T-helper 2 cell treated with Interferon-gamma antibody and Interleukin-4, amounts not matched to agents 5 μg/mL and 100 μg/mL, for 36 hours (primary cell): Measurements from ENCODE around the gene ARL15.

ENCODE experiments used
- DNase-seq: peaks from one replicate; pipeline ENCODE4 v3.0.0; 2021; ENCODE audit warnings: low spot score
- H3K27ac Mint-ChIP-seq: one replicate; pipeline ENCODE4 v1.8.0; 2021; ENCODE audit warnings: mild to moderate bottlenecking, mixed read lengths
- H3K27me3 Mint-ChIP-seq: one replicate; pipeline ENCODE4 v1.8.0; 2021; ENCODE audit warnings: low read depth, mixed read lengths
- H3K36me3 Mint-ChIP-seq: one replicate; pipeline ENCODE4 v1.8.0; 2021; ENCODE audit warnings: low read depth, mixed read lengths
- H3K4me1 Mint-ChIP-seq: one replicate; pipeline ENCODE4 v1.8.0; 2021; ENCODE audit warnings: low read depth, mixed read lengths
- H3K4me3 Mint-ChIP-seq: one replicate; pipeline ENCODE4 v1.8.0; 2022; ENCODE audit warnings: mild to moderate bottlenecking, moderate library complexity, mixed read lengths
- H3K9me3 Mint-ChIP-seq: one replicate; pipeline ENCODE4 v1.8.0; 2021; ENCODE audit warnings: mixed read lengths

The ARL15 gene

DNA sequence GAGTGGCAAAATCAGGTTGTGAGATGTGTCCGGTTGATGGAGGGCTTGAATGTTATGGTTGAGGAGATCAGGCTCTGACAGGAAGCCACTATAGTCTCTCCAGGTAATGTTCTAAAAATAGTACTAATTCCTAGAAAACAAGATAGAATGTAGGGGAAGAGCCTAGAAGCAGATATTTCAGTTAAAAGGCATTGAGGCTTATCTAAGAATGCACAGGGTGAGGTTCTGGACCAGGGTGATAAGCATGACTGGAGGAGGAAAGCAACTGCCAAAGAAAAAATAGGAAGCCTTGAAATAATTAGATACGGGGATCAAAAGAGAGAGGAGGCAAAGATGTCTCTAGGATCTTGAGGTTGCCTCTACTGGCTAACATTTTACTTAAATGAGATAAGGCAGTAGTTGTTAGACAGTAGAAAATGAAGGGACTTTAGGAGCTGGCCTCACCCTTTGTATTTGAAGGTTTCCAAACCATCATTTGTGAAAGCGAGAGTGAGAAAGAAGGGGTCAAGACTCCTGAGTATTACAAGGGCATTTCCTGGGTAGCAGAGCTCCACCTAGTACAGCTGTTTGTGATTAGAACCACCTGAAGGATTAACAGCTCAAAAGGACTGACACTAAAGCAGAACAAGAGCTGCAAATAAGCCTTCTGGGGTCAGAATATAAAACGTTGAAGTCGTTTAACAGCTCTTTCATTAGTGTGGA is 15.4 kb upstream of the ARL15 start:
- H3K27me3 Mint-ChIP-seq: peaks cover 13% of the 10 kb centered on the region
- H3K4me3 Mint-ChIP-seq: no peak overlapping the region
- no peak overlapping the region for H3K27ac Mint-ChIP-seq
- no peak for DNase-seq
- H3K4me1 Mint-ChIP-seq: peaks cover 8% of the 10 kb centered on the region
- H3K9me3 Mint-ChIP-seq: no peaks in the 10 kb centered on the region
- no peaks in the 10 kb centered on the region for H3K36me3 Mint-ChIP-seq

DNA sequence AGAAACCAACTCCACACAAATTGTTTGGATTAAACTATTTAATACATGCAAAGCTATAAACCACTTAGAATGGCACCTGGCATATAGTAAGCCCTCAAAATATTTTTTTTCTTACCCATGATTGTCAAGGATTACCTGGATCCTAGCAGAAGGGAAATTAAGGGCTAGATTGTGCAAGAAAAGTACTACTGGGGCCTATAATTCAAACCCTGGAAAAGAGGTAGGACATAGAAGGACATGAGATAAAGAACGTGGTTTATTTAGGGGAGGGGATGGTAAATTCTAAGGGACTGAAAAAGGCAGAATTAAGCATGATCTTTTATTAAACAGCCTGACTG is 14.9 kb upstream of the ARL15 start:
- Mint-ChIP-seq H3K4me3 (no peak overlapping the region), H3K9me3 (no peaks in the 10 kb centered on the region), H3K27ac (no peak overlapping the region), H3K36me3 (no peaks in the 10 kb centered on the region), H3K27me3 (peaks cover 15% of the 10 kb centered on the region), H3K4me1 (peaks cover 8% of the 10 kb centered on the region)
- DNase-seq: no peak

DNA sequence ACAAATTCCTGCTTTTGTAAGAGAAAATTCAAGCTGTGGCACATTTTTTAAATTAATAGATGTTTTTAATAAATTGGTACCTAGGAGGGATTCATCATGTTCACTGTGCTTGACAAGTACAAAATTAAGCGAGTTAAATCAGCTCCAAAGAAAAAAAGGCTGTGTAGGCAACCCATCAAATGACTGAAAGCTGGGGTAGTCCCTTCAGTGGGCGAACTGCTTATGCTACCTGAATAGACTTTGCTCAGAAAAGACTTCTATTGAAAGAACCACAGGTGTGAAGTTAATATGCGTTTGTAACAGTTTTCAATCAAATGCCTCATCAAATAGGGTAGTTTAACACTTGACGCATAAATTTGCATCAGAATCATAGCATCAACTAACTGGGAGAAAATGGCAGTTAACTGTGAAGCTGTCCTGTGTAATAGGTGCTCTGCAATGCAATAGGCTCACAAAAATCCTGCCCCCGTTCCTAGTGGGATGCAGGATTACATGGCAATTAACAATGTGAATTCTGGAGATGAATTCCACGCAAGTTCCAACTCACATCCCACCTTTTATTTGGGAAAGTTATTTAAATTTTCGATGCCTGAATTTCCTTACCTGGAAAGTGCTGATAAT is 14.4 kb upstream of the ARL15 start:
- peaks cover 20% of the 10 kb centered on the region for H3K27me3 Mint-ChIP-seq

DNA sequence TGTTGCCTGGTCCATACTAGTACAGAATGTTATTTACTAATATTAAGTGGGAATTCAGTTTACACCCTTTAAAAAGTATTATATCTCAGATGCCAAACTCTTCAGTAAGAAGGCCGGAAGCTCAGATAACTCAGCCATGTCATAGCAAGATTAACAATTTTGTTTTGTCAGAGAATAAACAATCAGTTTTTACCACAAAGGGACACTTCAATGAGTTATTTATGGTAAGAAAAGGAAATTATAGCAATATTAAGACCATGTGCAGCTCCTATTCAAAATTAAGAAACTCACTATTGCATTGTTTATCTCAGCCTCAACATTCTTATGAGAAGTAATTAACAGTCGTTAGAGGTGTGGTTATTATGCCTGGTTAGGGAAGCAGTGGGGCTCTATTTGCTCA is 13.1 kb upstream of the ARL15 start:
- H3K27ac Mint-ChIP-seq: no peak overlapping the region
- H3K9me3 Mint-ChIP-seq: no peaks in the 10 kb centered on the region
- H3K27me3 Mint-ChIP-seq: peaks cover 28% of the 10 kb centered on the region
- DNase-seq: no peak
- peaks cover 8% of the 10 kb centered on the region for H3K4me1 Mint-ChIP-seq
- no peaks in the 10 kb centered on the region for H3K36me3 Mint-ChIP-seq
- no peak overlapping the region for H3K4me3 Mint-ChIP-seq

More for the DNA sequence above, 14.4 kb upstream of the ARL15 start:
- H3K27ac Mint-ChIP-seq: no peak overlapping the region
- no peaks in the 10 kb centered on the region for H3K9me3 Mint-ChIP-seq
- H3K36me3 Mint-ChIP-seq: no peaks in the 10 kb centered on the region
- no peak for DNase-seq
- no peak overlapping the region for H3K4me3 Mint-ChIP-seq
- H3K4me1 Mint-ChIP-seq: peaks cover 8% of the 10 kb centered on the region

DNA sequence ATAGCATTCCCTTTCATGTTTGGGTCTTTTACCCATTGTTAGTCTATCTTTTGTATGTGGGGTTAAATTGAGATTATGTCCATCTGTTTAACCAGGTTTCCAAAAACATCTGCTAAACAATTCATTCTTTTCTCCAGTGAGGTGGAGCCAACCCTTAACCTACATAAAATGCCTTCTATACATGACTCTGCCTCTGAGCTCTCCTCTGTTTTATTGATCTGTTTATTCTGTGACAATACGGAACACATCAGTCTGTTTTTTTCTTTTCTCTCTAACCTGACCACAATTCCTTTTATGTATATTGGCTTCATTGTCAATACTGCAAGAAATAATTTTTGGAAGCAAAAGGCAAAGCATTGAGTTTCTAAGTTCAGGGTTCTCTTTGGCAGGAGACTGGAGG is 9.9 kb upstream of the ARL15 start:
- peaks cover 43% of the 10 kb centered on the region for H3K27me3 Mint-ChIP-seq
- peaks cover under 1% of the 10 kb centered on the region for H3K4me1 Mint-ChIP-seq
- no peaks in the 10 kb centered on the region for H3K9me3 Mint-ChIP-seq

DNA sequence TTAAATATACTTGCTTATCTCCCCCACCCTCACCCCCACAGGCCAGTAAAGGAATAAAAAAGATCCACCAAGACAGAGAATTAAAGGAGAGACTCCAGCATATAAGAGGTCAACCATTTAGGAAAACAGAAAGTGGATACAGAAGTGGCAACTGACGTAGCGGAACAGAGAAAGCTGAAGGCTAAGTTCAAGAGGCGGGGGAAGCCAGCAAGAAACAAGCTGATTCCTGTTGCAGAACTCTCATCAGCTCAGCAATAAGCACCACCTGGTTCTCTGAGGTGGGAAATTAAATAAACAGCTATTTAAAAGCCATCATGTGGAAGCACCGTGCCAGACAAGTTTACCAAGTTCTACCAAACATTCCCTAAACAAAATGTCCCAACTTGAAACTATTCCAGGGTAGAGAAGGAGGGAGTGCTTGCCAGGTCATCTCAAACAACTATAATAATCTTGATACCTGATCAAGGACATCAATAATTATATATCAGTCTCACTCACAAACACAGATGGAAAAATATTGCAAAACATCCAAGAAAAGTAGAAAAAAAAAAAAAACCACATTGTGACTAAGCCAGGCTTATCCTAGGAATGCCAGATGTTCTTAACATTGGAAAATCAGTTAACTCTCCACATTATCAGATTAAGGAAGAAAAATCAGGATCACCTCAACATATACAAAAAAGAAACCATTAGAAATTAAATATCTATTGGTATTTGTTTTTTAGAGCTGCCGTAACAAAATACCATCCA is 7.3 kb upstream of the ARL15 start:
- H3K36me3 Mint-ChIP-seq: no peaks in the 10 kb centered on the region
- no peak overlapping the region for H3K4me3 Mint-ChIP-seq
- no peak for DNase-seq
- H3K27ac Mint-ChIP-seq: no peak overlapping the region
- no peaks in the 10 kb centered on the region for H3K9me3 Mint-ChIP-seq
- peaks cover 2% of the 10 kb centered on the region for H3K4me1 Mint-ChIP-seq
- H3K27me3 Mint-ChIP-seq: peaks cover 56% of the 10 kb centered on the region

More for the DNA sequence above, 9.9 kb upstream of the ARL15 start:
- Mint-ChIP-seq H3K4me3 (no peak overlapping the region), H3K36me3 (no peaks in the 10 kb centered on the region), H3K27ac (no peak overlapping the region)
- no peak for DNase-seq

DNA sequence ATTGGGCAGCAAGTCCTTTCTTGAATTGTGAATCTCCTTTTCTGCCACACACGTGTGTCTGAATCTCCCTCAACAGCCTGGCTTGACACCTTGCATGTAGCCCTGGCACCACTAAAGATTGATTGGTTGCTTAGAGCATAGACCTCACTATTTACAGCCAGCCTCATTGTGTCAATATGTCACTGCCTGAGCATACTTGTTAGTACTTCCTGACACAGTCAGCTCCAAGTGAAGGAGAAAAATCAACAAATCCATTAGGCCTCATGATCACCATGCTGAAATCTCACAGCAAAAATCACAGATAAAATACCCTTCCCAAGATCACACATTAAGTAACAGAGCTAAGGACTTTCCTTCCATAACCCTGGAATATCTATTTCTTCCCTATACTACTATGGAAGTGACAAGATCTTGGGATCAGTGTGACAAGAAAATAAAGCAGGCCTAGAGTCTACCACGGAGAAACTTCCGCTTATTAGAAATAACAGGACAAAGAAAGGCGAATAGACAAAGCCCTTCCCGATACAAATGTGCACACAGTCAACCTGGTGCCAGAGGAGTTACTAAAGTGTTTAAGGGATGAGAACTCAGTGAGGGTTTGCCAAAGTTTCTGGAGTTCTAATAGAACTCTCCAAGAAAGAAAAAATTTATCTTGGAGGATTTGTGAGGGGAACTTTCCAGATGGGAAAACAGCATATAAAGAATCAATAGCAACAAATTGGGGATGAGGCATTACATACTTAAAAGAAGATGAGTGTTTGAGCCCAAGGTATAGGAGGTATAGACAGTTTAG is 5.6 kb upstream of the ARL15 start:
- peaks cover 7% of the 10 kb centered on the region for H3K4me1 Mint-ChIP-seq
- H3K9me3 Mint-ChIP-seq: no peaks in the 10 kb centered on the region
- no peak overlapping the region for H3K27ac Mint-ChIP-seq
- no peaks in the 10 kb centered on the region for H3K36me3 Mint-ChIP-seq
- H3K27me3 Mint-ChIP-seq: peaks cover 57% of the 10 kb centered on the region
- no peak for DNase-seq
- H3K4me3 Mint-ChIP-seq: no peak overlapping the region

DNA sequence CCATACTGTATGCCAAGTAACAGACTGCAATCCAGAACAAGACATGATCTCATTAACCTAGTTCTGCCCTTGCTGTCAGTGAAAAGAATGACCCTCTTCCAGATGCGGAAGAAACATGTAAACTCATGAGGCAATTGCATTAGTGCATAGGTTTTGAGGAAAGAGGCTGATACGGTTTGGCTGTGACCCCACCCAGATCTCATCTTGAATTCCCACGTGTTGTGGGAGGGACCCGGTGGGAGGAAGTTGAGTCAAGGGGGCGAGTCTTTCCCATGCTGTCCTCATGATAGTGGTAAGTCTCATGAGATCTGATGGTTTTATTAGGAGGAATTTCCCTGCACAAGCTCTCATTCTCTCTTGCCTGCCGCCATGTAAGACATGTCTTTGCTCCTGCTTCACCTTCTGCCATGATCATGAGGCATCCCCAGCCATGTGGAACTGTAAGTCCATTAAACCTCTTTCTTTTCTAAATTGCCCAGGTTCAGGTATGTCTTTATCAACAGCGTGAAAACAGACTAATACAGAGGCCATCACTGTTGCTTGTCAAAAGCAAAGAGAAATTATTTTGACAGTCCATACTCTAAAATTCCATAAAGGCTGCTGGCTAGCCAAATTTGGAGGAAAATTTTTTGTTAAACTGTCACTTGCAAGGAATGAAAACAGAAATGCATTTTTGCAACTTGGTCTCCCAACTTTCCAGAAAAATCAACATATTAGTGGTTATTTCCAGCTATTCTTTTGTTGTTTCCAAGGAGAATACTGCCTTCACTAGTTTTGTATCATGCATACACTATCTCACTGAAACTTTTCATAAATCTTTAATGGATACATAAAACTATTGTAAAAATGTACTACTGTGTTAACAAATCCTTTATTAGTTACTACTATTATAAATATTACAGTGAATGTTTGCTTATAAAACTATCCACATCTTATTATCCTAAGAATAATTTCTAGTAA is 3.2 kb upstream of the ARL15 start:
- peaks cover 46% of the 10 kb centered on the region for H3K27me3 Mint-ChIP-seq
- no peak overlapping the region for H3K4me3 Mint-ChIP-seq
- H3K4me1 Mint-ChIP-seq: peaks cover 19% of the 10 kb centered on the region
- no peak for DNase-seq
- no peak overlapping the region for H3K27ac Mint-ChIP-seq
- no peaks in the 10 kb centered on the region for H3K9me3 Mint-ChIP-seq
- H3K36me3 Mint-ChIP-seq: no peaks in the 10 kb centered on the region

DNA sequence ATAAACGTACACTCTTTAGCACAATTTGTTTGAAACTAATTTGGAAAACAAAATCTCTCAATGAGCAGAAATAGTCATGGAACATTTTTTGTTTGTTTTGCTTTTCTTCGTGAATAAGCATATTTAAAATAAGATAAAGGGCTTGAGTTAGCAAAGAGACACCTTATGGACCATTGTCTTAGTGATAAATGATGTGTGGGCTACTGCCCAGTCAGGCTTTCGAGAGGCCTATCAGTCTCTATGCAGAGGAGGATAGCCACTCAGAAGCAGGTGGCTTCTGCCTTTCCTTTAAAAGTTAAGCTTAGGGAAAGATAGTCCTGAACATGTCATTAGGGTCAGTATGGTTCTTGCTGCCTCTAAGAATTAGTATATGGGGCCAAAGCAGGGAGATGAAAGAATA is 2.1 kb upstream of the ARL15 start:
- Mint-ChIP-seq H3K4me1 (peaks cover 21% of the 10 kb centered on the region), H3K9me3 (no peaks in the 10 kb centered on the region), H3K36me3 (no peaks in the 10 kb centered on the region), H3K4me3 (peak overlapping the region; percentile 86), H3K27me3 (peaks cover 40% of the 10 kb centered on the region), H3K27ac (no peak overlapping the region)
- no peak for DNase-seq

DNA sequence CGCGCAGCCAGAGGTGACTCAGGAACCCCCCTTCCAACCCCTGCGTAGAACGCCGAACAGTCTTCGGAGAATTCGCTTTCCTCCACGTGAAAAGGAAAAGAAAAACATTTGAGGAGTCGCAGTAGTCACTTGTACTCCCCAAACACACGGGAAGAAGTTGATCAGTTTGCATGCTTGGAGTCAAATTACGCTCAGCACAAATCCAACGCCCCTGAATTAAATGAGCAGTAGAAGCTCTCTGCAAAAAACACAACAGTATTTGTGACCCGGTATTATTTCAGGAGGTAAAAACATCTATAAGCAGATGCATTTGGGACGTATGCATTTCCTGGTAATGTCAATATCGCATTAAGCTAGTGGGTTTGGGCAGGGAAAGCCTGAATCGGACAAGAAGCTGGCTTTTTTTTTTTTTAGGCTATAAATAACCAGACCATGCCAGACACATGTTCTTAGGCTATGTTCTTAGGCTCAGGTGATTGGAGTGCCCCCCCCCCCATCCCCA is 854 bp upstream of the ARL15 start:
- no peak for DNase-seq
- Mint-ChIP-seq H3K27ac (peak overlapping the region; percentile 88), H3K27me3 (peaks cover 31% of the 10 kb centered on the region), H3K4me1 (peaks cover 24% of the 10 kb centered on the region), H3K9me3 (no peaks in the 10 kb centered on the region), H3K4me3 (peak overlapping the region; percentile 86), H3K36me3 (no peaks in the 10 kb centered on the region)

DNA sequence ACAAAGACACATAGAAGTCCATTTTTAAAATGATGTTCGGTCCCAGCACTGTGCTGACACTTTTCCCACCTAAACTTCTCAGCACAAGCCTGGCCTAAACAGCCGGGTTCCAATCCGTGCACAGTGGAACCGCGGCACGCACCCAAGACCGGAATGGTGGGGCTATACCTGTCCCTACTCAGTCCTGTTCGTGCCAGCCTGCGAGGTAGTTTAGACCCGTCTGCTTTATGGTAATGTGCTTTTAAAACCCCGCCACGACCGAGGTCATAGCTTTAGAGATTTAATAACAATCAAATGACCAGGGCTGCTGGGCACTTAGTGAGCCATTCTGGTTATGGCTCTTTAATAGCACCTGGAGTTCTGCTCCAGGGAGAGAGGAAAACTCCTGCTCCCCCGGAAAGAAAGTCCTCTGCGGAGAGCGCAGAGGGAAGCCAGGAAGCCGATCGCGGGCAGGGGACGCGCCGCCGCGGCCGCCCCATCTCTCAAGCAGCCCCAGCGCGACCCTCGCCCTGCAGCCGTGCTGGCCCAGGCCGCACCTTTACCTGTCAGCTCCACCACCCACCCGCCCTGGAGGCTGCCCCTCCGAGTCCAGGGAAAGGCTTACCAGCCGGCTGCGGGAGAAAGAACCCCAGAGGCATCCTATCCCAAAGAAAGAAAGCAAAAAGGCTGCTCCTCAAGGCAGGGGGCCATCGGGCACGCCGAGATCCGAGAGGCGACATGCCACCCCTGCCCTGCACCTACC is 511 bp downstream of the ARL15 start:
- peak; percentile 19 for DNase-seq

DNA sequence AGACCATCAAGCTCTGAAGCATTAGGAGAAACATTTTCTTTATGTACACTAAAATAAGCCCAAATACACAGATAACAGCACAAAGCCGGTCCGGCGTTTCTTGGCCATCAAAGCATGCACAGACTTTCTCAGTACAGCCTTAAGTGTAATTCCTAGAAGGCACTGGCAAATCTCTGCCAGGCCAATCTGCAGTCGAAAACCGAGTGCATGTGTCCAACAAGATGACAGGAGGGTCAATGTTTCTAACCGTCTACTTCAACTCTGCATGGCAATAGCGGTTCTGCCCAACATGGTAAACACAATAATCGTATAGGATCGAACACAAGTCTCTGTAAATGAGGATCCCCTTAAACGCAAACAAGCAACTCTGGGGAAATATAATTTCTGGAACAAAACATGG is 1.1 kb downstream of the ARL15 start:
- peaks cover 24% of the 10 kb centered on the region for H3K4me1 Mint-ChIP-seq
- DNase-seq: no peak
- peak overlapping the region; percentile 86 for H3K4me3 Mint-ChIP-seq
- H3K36me3 Mint-ChIP-seq: no peaks in the 10 kb centered on the region
- H3K9me3 Mint-ChIP-seq: no peaks in the 10 kb centered on the region
- H3K27me3 Mint-ChIP-seq: peaks cover 14% of the 10 kb centered on the region
- peak overlapping the region; percentile 41 for H3K27ac Mint-ChIP-seq

More for the DNA sequence above, 511 bp downstream of the ARL15 start:
- H3K27ac Mint-ChIP-seq: peak overlapping the region; percentile 88
- peaks cover 19% of the 10 kb centered on the region for H3K27me3 Mint-ChIP-seq
- peak overlapping the region; percentile 86 for H3K4me3 Mint-ChIP-seq
- no peaks in the 10 kb centered on the region for H3K36me3 Mint-ChIP-seq
- H3K9me3 Mint-ChIP-seq: no peaks in the 10 kb centered on the region
- peaks cover 24% of the 10 kb centered on the region for H3K4me1 Mint-ChIP-seq
